Measurements from ENCODE around the gene HHATL.

Gene HHATL

GRCh38 chr3:42682301-42683070 is 20.1 kb downstream of the HHATL start:
- H3K27ac ChIP-seq (ENCODE audit: low read depth in 2 of 2, low read length in 2 of 2): no peak overlapping the region
- H3K27me3 ChIP-seq (ENCODE audit: control insufficient read depth in 2 of 2, insufficient read depth in 2 of 2, low read length in 2 of 2): no peaks in the 10 kb centered on the region
- H3K36me3 ChIP-seq (ENCODE audit: control insufficient read depth in 2 of 2, insufficient read depth in 2 of 2, low read length in 2 of 2): no peaks in the 10 kb centered on the region
- H3K4me3 ChIP-seq (ENCODE audit: low read length in 2 of 2): no peak overlapping the region
- peaks cover 0 to 2% of the 10 kb centered on the region in 2 donors for H3K4me1 ChIP-seq (ENCODE audit: control insufficient read depth in 2 of 2, insufficient read depth in 2 of 2, low read length in 2 of 2)
- H3K9me3 ChIP-seq (ENCODE audit: control insufficient read depth in 2 of 2, low read length in 2 of 2): no peaks in the 10 kb centered on the region
- no peak overlapping the region for H3K9ac ChIP-seq (ENCODE audit: low read depth in 1 of 2, low read length in 2 of 2)

DNA sequence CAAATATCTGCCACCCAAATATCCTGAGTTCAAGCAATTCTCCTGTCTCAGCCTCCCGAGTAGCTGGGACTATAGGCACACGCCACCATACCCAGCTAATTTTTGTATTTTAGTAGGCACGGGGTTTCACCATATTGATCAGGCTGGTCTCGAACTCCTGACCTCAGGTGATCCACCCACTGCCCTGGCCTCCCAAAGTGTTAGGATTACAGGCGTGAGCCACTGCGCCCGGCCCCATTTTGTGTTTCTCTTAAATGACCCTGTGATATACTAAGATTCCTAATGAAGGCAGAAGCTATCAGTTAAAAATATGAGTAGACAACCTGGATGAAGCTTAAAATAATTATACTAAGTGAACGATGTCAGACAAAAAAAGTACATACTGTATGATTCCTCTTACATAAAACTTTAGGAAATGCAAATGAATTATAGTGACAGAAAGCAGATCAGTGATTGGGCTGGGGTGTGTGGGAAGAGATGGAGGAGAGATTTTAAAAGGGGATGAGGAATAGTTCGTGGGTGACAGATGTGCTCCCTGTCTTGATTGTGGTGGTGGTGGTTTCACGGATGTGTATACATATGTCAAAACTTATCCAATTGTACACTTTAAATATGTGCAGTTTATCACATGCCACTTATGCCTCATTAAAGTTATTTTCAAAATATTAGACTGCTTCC is 21.1 kb downstream of the HHATL start:
- Histone ChIP-seq H3K4me1 (ENCODE audit: control insufficient read depth in 2 of 2, insufficient read depth in 2 of 2, low read length in 2 of 2) (peaks cover 0 to 2% of the 10 kb centered on the region in 2 donors), H3K4me3 (ENCODE audit: low read length in 2 of 2) (no peak overlapping the region), H3K9me3 (ENCODE audit: control insufficient read depth in 2 of 2, low read length in 2 of 2) (no peaks in the 10 kb centered on the region), H3K9ac (ENCODE audit: low read depth in 1 of 2, low read length in 2 of 2) (no peak overlapping the region), H3K27me3 (ENCODE audit: control insufficient read depth in 2 of 2, insufficient read depth in 2 of 2, low read length in 2 of 2) (no peaks in the 10 kb centered on the region), H3K27ac (ENCODE audit: low read depth in 2 of 2, low read length in 2 of 2) (no peak overlapping the region), H3K36me3 (ENCODE audit: control insufficient read depth in 2 of 2, insufficient read depth in 2 of 2, low read length in 2 of 2) (no peaks in the 10 kb centered on the region)

GRCh38 chr3:42680806-42681205 is 21.8 kb downstream of the HHATL start:
- no peaks in the 10 kb centered on the region for H3K27me3 ChIP-seq (ENCODE audit: control insufficient read depth in 2 of 2, insufficient read depth in 2 of 2, low read length in 2 of 2)
- H3K4me1 ChIP-seq (ENCODE audit: control insufficient read depth in 2 of 2, insufficient read depth in 2 of 2, low read length in 2 of 2): peaks cover 0 to 2% of the 10 kb centered on the region in 2 donors
- no peaks in the 10 kb centered on the region for H3K36me3 ChIP-seq (ENCODE audit: control insufficient read depth in 2 of 2, insufficient read depth in 2 of 2, low read length in 2 of 2)
- no peak overlapping the region for H3K4me3 ChIP-seq (ENCODE audit: low read length in 2 of 2)
- no peak overlapping the region for H3K9ac ChIP-seq (ENCODE audit: low read depth in 1 of 2, low read length in 2 of 2)
- no peak overlapping the region for H3K27ac ChIP-seq (ENCODE audit: low read depth in 2 of 2, low read length in 2 of 2)
- no peaks in the 10 kb centered on the region for H3K9me3 ChIP-seq (ENCODE audit: control insufficient read depth in 2 of 2, low read length in 2 of 2)

DNA sequence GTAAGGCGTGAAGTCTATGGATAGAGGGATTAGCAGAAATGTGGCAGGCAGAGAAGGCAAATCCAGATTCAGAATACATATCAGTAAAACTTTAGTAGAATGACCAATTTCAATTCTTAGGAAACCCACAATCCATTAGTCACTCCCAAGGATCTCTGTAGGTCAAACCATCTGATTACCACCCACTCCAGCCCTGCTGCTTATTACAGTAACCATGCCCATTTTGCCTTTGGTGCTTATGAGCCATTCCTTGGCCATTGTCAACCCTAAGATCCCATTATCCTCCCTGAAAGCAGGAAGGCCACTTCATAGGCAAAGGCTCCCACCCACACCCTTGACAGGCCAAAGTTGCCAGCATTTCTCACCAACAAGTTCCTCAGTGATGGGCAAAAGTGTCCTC is 22.3 kb downstream of the HHATL start:
- H3K4me3 ChIP-seq (ENCODE audit: low read length in 2 of 2): no peak overlapping the region
- no peaks in the 10 kb centered on the region for H3K27me3 ChIP-seq (ENCODE audit: control insufficient read depth in 2 of 2, insufficient read depth in 2 of 2, low read length in 2 of 2)
- H3K36me3 ChIP-seq (ENCODE audit: control insufficient read depth in 2 of 2, insufficient read depth in 2 of 2, low read length in 2 of 2): no peaks in the 10 kb centered on the region
- H3K27ac ChIP-seq (ENCODE audit: low read depth in 2 of 2, low read length in 2 of 2): no peak overlapping the region
- H3K9me3 ChIP-seq (ENCODE audit: control insufficient read depth in 2 of 2, low read length in 2 of 2): no peaks in the 10 kb centered on the region
- H3K4me1 ChIP-seq (ENCODE audit: control insufficient read depth in 2 of 2, insufficient read depth in 2 of 2, low read length in 2 of 2): peaks cover 0 to 2% of the 10 kb centered on the region in 2 donors
- H3K9ac ChIP-seq (ENCODE audit: low read depth in 1 of 2, low read length in 2 of 2): no peak overlapping the region

GRCh38 chr3:42678447-42678846 is 24.2 kb downstream of the HHATL start:
- peaks cover 0 to under 1% of the 10 kb centered on the region in 2 donors for H3K4me1 ChIP-seq (ENCODE audit: control insufficient read depth in 2 of 2, insufficient read depth in 2 of 2, low read length in 2 of 2)
- no peaks in the 10 kb centered on the region for H3K36me3 ChIP-seq (ENCODE audit: control insufficient read depth in 2 of 2, insufficient read depth in 2 of 2, low read length in 2 of 2)
- no peak overlapping the region for H3K4me3 ChIP-seq (ENCODE audit: low read length in 2 of 2)
- no peaks in the 10 kb centered on the region for H3K9me3 ChIP-seq (ENCODE audit: control insufficient read depth in 2 of 2, low read length in 2 of 2)
- H3K27me3 ChIP-seq (ENCODE audit: control insufficient read depth in 2 of 2, insufficient read depth in 2 of 2, low read length in 2 of 2): no peaks in the 10 kb centered on the region
- H3K27ac ChIP-seq (ENCODE audit: low read depth in 2 of 2, low read length in 2 of 2): no peak overlapping the region
- H3K9ac ChIP-seq (ENCODE audit: low read depth in 1 of 2, low read length in 2 of 2): no peak overlapping the region

DNA sequence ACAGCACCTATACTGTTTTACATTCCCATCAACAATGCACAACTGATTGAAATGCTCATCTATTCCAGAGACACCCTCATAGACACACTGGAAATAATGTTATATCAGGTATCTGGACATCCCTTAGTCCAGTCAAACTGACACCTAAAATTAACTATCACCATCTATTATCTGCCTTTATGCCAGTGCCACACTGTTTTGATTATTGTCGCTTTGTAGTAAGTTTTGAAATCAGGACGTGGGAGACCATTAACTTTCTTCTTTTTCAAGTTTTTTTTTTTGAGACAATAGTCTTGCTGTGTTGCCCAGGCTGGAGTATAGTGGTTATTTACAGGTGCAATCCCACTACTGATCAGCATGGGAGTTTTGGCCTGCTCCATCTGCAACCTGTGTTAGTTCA is 26.7 kb downstream of the HHATL start:
- H3K27ac ChIP-seq (ENCODE audit: low read depth in 2 of 2, low read length in 2 of 2): no peak overlapping the region
- no peak overlapping the region for H3K9ac ChIP-seq (ENCODE audit: low read depth in 1 of 2, low read length in 2 of 2)
- H3K9me3 ChIP-seq (ENCODE audit: control insufficient read depth in 2 of 2, low read length in 2 of 2): no peaks in the 10 kb centered on the region
- no peaks in the 10 kb centered on the region for H3K36me3 ChIP-seq (ENCODE audit: control insufficient read depth in 2 of 2, insufficient read depth in 2 of 2, low read length in 2 of 2)
- no peaks in the 10 kb centered on the region for H3K27me3 ChIP-seq (ENCODE audit: control insufficient read depth in 2 of 2, insufficient read depth in 2 of 2, low read length in 2 of 2)
- H3K4me3 ChIP-seq (ENCODE audit: low read length in 2 of 2): no peak overlapping the region
- no peaks in the 10 kb centered on the region for H3K4me1 ChIP-seq (ENCODE audit: control insufficient read depth in 2 of 2, insufficient read depth in 2 of 2, low read length in 2 of 2)

- Histone ChIP-seq H3K27me3 (ENCODE audit: control insufficient read depth in 2 of 2, insufficient read depth in 2 of 2, low read length in 2 of 2) (no peaks in the 10 kb centered on the region), H3K9me3 (ENCODE audit: control insufficient read depth in 2 of 2, low read length in 2 of 2) (no peaks in the 10 kb centered on the region), H3K27ac (ENCODE audit: low read depth in 2 of 2, low read length in 2 of 2) (no peak overlapping the region), H3K36me3 (ENCODE audit: control insufficient read depth in 2 of 2, insufficient read depth in 2 of 2, low read length in 2 of 2) (no peaks in the 10 kb centered on the region), H3K4me3 (ENCODE audit: low read length in 2 of 2) (no peak overlapping the region), H3K9ac (ENCODE audit: low read depth in 1 of 2, low read length in 2 of 2) (no peak overlapping the region), H3K4me1 (ENCODE audit: control insufficient read depth in 2 of 2, insufficient read depth in 2 of 2, low read length in 2 of 2) (no peaks in the 10 kb centered on the region)
These were observed 28.5 kb downstream of the HHATL start for GRCh38 chr3:42674146-42674545.

DNA sequence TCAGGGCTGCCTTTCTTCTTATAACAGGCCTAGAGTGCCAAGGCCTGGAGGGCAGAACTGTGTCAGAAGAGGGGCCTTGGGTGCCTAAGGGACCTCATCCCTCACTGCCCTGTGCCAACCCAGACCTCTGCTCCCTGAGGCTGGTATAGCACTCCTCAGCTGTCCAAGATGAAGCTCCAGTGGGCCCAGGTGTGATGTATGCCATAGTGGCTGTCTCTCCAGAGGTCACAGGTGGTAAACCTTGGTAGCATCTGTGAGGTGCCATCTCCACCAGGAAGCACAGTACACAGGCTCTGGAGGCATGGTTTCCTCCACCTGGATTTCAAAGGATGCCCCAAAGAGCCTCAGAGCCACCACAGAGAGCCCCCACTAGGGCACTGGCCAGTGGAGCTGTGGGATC is 29.5 kb downstream of the HHATL start:
- H3K27ac ChIP-seq (ENCODE audit: low read depth in 2 of 2, low read length in 2 of 2): no peak overlapping the region
- no peak overlapping the region for H3K9ac ChIP-seq (ENCODE audit: low read depth in 1 of 2, low read length in 2 of 2)
- H3K4me1 ChIP-seq (ENCODE audit: control insufficient read depth in 2 of 2, insufficient read depth in 2 of 2, low read length in 2 of 2): no peaks in the 10 kb centered on the region
- H3K9me3 ChIP-seq (ENCODE audit: control insufficient read depth in 2 of 2, low read length in 2 of 2): no peaks in the 10 kb centered on the region
- no peak overlapping the region for H3K4me3 ChIP-seq (ENCODE audit: low read length in 2 of 2)
- H3K36me3 ChIP-seq (ENCODE audit: control insufficient read depth in 2 of 2, insufficient read depth in 2 of 2, low read length in 2 of 2): no peaks in the 10 kb centered on the region
- no peaks in the 10 kb centered on the region for H3K27me3 ChIP-seq (ENCODE audit: control insufficient read depth in 2 of 2, insufficient read depth in 2 of 2, low read length in 2 of 2)

- H3K4me3 ChIP-seq (ENCODE audit: low read length in 2 of 2): no peak overlapping the region
- no peak overlapping the region for H3K27ac ChIP-seq (ENCODE audit: low read depth in 2 of 2, low read length in 2 of 2)
- no peaks in the 10 kb centered on the region for H3K9me3 ChIP-seq (ENCODE audit: control insufficient read depth in 2 of 2, low read length in 2 of 2)
- no peaks in the 10 kb centered on the region for H3K27me3 ChIP-seq (ENCODE audit: control insufficient read depth in 2 of 2, insufficient read depth in 2 of 2, low read length in 2 of 2)
- no peak overlapping the region for H3K9ac ChIP-seq (ENCODE audit: low read depth in 1 of 2, low read length in 2 of 2)
- H3K36me3 ChIP-seq (ENCODE audit: control insufficient read depth in 2 of 2, insufficient read depth in 2 of 2, low read length in 2 of 2): no peaks in the 10 kb centered on the region
- no peaks in the 10 kb centered on the region for H3K4me1 ChIP-seq (ENCODE audit: control insufficient read depth in 2 of 2, insufficient read depth in 2 of 2, low read length in 2 of 2)
These were observed 30.1 kb downstream of the HHATL start for GRCh38 chr3:42672515-42672914.

- H3K9ac ChIP-seq (ENCODE audit: low read depth in 1 of 2, low read length in 2 of 2): no peak overlapping the region
- no peaks in the 10 kb centered on the region for H3K9me3 ChIP-seq (ENCODE audit: control insufficient read depth in 2 of 2, low read length in 2 of 2)
- no peak overlapping the region for H3K4me3 ChIP-seq (ENCODE audit: low read length in 2 of 2)
- no peak overlapping the region for H3K27ac ChIP-seq (ENCODE audit: low read depth in 2 of 2, low read length in 2 of 2)
- no peaks in the 10 kb centered on the region for H3K27me3 ChIP-seq (ENCODE audit: control insufficient read depth in 2 of 2, insufficient read depth in 2 of 2, low read length in 2 of 2)
- H3K36me3 ChIP-seq (ENCODE audit: control insufficient read depth in 2 of 2, insufficient read depth in 2 of 2, low read length in 2 of 2): no peaks in the 10 kb centered on the region
- peaks cover 0 to 3% of the 10 kb centered on the region in 2 donors for H3K4me1 ChIP-seq (ENCODE audit: control insufficient read depth in 2 of 2, insufficient read depth in 2 of 2, low read length in 2 of 2)
These were observed 31.9 kb downstream of the HHATL start for GRCh38 chr3:42670670-42671069.
